ENCODE data around the gene RNF43. TPM values are rescaled to one million over a fixed set of nuclear protein-coding genes. Genes with fewer than 3 reads are reported as not detected.

The RNF43 gene
- total and polyA plus RNA-seq, 3 donors from 2014 or later = 9.7 to 22.7 (median 15.6) TPM

DNA sequence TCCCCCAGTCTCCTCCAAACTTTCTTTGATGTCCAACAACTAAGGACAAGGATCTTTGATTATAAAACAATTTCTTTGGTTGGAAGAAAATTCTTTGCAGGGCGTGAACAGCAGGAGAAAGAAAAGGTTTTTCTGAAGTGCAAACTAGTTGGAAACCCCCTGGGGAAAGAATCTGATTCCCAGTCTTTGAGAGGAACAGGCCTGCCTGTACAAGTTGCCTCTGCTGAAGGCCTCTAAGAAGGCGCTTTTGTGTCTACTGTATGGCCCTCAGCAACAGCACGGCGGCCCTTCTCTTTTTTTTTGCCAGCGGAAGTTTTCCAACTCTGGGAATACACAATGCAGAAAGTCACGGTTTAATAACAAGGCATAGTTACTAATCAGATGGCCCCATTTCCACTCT is 14.0 kb downstream of the RNF43 start:
- no peak overlapping the region for H3K27ac ChIP-seq
- H3K4me3 ChIP-seq = no peak overlapping the region
- TF ChIP-seq, protein P1, sequence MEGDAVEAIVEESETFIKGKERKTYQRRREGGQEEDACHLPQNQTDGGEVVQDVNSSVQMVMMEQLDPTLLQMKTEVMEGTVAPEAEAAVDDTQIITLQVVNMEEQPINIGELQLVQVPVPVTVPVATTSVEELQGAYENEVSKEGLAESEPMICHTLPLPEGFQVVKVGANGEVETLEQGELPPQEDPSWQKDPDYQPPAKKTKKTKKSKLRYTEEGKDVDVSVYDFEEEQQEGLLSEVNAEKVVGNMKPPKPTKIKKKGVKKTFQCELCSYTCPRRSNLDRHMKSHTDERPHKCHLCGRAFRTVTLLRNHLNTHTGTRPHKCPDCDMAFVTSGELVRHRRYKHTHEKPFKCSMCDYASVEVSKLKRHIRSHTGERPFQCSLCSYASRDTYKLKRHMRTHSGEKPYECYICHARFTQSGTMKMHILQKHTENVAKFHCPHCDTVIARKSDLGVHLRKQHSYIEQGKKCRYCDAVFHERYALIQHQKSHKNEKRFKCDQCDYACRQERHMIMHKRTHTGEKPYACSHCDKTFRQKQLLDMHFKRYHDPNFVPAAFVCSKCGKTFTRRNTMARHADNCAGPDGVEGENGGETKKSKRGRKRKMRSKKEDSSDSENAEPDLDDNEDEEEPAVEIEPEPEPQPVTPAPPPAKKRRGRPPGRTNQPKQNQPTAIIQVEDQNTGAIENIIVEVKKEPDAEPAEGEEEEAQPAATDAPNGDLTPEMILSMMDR (IDR thresholded peaks at IDR 0.05) = no peak
- TF ChIP-seq POLR2A (IDR thresholded peaks at IDR 0.05) = no peak
- H3K4me1 ChIP-seq = no peaks in the 10 kb centered on the region
- H3K27me3 ChIP-seq = no peaks in the 10 kb centered on the region
- H3K9me3 ChIP-seq = no peaks in the 10 kb centered on the region
- H3K36me3 ChIP-seq (ENCODE audit: low read depth, missing control alignments) = no peaks in the 10 kb centered on the region
- DNase-seq = no peak
- WGBS, 2 donors = 61 to 72% methylated on average over 6 of the region's 6 CpGs
- intact Hi-C loops (cut with DNase I; ENCODE audit: low total_unique reads) = no loop called here

DNA sequence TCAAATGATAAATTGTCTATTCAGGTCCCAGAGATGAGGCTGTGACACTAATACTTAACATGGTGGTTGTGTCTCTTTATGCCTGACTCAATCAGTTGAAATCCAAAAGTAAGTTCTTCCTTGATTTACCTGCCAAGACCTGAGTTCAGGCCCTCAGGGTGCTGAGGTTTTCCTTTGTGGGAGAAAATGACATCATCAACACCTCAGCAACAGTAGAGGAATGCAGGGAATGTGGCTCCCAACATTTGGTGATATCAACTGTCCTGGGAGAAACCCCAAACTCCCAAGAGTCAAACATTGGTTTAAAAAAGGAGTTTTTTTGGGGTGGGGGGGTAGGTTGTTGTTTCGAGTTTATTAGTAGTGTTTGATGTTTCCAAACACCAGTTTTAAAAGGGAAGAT is 14.7 kb downstream of the RNF43 start:
- 81 to 86% methylated on average over 1 of the region's 1 CpG for WGBS, 2 donors
- H3K27ac ChIP-seq = no peak overlapping the region
- TF ChIP-seq, protein P1 (IDR thresholded peaks at IDR 0.05) = no peak
- TF ChIP-seq POLR2A (IDR thresholded peaks at IDR 0.05) = no peak

DNA sequence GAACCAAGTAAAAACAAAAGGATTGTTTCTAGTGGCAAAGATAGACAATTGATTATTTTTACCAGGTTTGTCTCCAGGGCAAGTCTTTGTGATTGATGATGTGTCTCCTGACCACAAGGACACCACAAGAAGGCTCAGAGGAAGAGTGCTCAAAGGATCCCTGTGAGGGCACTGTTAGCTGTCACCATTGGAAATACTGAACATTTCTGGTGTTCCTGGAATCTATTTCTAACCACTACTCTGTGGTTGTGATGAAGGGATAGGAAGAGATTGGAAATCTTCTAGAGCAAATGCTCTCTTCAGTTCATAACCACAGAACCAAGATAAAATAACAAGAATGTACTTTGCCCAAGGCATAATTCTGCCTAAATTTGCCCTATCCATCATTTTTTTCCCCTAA is 15.3 kb downstream of the RNF43 start:
- no peak overlapping the region for H3K27ac ChIP-seq

More for the DNA sequence above, 14.7 kb downstream of the RNF43 start:
- Histone ChIP-seq H3K9me3 (no peaks in the 10 kb centered on the region), H3K4me3 (no peak overlapping the region), H3K27me3 (no peaks in the 10 kb centered on the region), H3K36me3 (ENCODE audit: low read depth, missing control alignments) (no peaks in the 10 kb centered on the region), H3K4me1 (no peaks in the 10 kb centered on the region)
- intact Hi-C loops (cut with DNase I; ENCODE audit: low total_unique reads) = no loop called here
- DNase-seq = no peak

DNA sequence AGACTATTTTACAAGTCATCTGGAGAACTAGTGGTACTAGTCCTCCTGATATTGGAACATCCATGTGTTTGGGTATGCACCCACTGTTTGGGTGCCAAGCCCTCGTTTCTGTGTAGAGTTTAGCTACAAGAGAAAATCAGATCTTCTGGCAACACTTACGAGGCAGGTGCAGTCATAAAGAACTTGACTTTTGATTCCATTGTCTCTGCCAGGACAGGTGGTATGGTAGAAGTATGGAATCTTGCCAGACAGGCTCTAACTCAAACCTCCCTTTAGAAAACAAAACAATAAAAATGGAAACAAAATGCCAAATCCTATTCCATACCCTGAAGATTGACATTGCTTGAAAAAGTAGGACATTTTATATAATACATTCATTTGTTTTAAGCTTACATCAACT is 16.0 kb downstream of the RNF43 start:
- no peak for TF ChIP-seq POLR2A (IDR thresholded peaks at IDR 0.05)
- TF ChIP-seq, protein P1 (IDR thresholded peaks at IDR 0.05) = no peak
- H3K9me3 ChIP-seq = no peaks in the 10 kb centered on the region
- 65 to 80% methylated on average over 2 of the region's 2 CpGs for WGBS, 2 donors
- DNase-seq = no peak
- H3K27ac ChIP-seq = no peak overlapping the region
- H3K36me3 ChIP-seq (ENCODE audit: low read depth, missing control alignments) = no peaks in the 10 kb centered on the region
- no peaks in the 10 kb centered on the region for H3K4me1 ChIP-seq
- no peaks in the 10 kb centered on the region for H3K27me3 ChIP-seq
- H3K4me3 ChIP-seq = no peak overlapping the region
- intact Hi-C loops (cut with DNase I; ENCODE audit: low total_unique reads) = no loop called here

More for the DNA sequence above, 15.3 kb downstream of the RNF43 start:
- no peaks in the 10 kb centered on the region for H3K27me3 ChIP-seq
- H3K4me3 ChIP-seq = no peak overlapping the region
- H3K36me3 ChIP-seq (ENCODE audit: low read depth, missing control alignments) = no peaks in the 10 kb centered on the region
- no peaks in the 10 kb centered on the region for H3K4me1 ChIP-seq
- TF ChIP-seq, protein P1 (IDR thresholded peaks at IDR 0.05) = no peak
- no peak for TF ChIP-seq POLR2A (IDR thresholded peaks at IDR 0.05)
- DNase-seq = no peak
- intact Hi-C loops (cut with DNase I; ENCODE audit: low total_unique reads) = no loop called here
- H3K9me3 ChIP-seq = no peaks in the 10 kb centered on the region

GRCh38 chr17:58400826-58401225 is 16.5 kb downstream of the RNF43 start:
- Histone ChIP-seq H3K27me3 (no peaks in the 10 kb centered on the region), H3K4me3 (no peak overlapping the region), H3K9me3 (no peaks in the 10 kb centered on the region), H3K27ac (no peak overlapping the region), H3K36me3 (ENCODE audit: low read depth, missing control alignments) (no peaks in the 10 kb centered on the region), H3K4me1 (no peaks in the 10 kb centered on the region)
- intact Hi-C loops (cut with DNase I; ENCODE audit: low total_unique reads) = no loop called here
- no peak for DNase-seq
- TF ChIP-seq, protein P1 (IDR thresholded peaks at IDR 0.05) = no peak
- no peak for TF ChIP-seq POLR2A (IDR thresholded peaks at IDR 0.05)
